Stimulated activated CD4-positive, alpha-beta T cell treated with anti-CD3 and anti-CD28 coated beads, Interleukin-2, amount 100 ng/mL, for 24 hours (primary cell): Measurements from ENCODE around the gene PLAC1.

Source experiments
- DNase-seq, 2 donors: peaks; one replicate each; pipeline ENCODE4 v3.0.0-alpha.2; 2020

Gene PLAC1

GRCh38 chrX:134571796-134572195 lies 86.5 kb downstream of the PLAC1 start:
- DNase-seq = no peak

- no peak for DNase-seq
These were observed 87.4 kb downstream of the PLAC1 start for GRCh38 chrX:134570899-134571298.

GRCh38 chrX:134570509-134570846 lies 87.8 kb downstream of the PLAC1 start:
- DNase-seq = no peak

GRCh38 chrX:134569306-134569705 lies 89.0 kb downstream of the PLAC1 start:
- no peak for DNase-seq

GRCh38 chrX:134568285-134569016 lies 89.8 kb downstream of the PLAC1 start:
- no peak for DNase-seq

- DNase-seq = no peak
These were observed 91.8 kb downstream of the PLAC1 start for GRCh38 chrX:134566506-134566905.

- DNase-seq = no peak
These were observed 96.3 kb downstream of the PLAC1 start for GRCh38 chrX:134562002-134562401.

GRCh38 chrX:134558133-134558532 lies 100.1 kb downstream of the PLAC1 start:
- no peak for DNase-seq

GRCh38 chrX:134554291-134554690 lies 104.0 kb downstream of the PLAC1 start:
- no peak for DNase-seq

GRCh38 chrX:134552351-134552750 lies 105.9 kb downstream of the PLAC1 start:
- no peak for DNase-seq

- no peak for DNase-seq
These were observed 106.8 kb downstream of the PLAC1 start for GRCh38 chrX:134551376-134552048.

GRCh38 chrX:134548257-134549201 lies 109.7 kb downstream of the PLAC1 start:
- no peak for DNase-seq

GRCh38 chrX:134547047-134547679 lies 111.1 kb downstream of the PLAC1 start:
- DNase-seq = no peak

- DNase-seq = no peak
These were observed 112.1 kb downstream of the PLAC1 start for GRCh38 chrX:134546187-134546586.

GRCh38 chrX:134545510-134545909 lies 112.8 kb downstream of the PLAC1 start:
- DNase-seq = no peak

- no peak for DNase-seq
These were observed 113.6 kb downstream of the PLAC1 start for GRCh38 chrX:134544513-134545151.

- no peak for DNase-seq
These were observed 114.1 kb downstream of the PLAC1 start for GRCh38 chrX:134544135-134544512.

GRCh38 chrX:134543288-134543687 lies 115.0 kb downstream of the PLAC1 start:
- DNase-seq = no peak

- DNase-seq = no peak
These were observed 115.8 kb downstream of the PLAC1 start for GRCh38 chrX:134542485-134542884.

GRCh38 chrX:134541906-134542305 lies 116.4 kb downstream of the PLAC1 start:
- DNase-seq = no peak

GRCh38 chrX:134538316-134538715 lies 120.0 kb downstream of the PLAC1 start:
- DNase-seq = no peak

GRCh38 chrX:134537179-134537955 lies 120.9 kb downstream of the PLAC1 start:
- DNase-seq = no peak
